GM18520 (cell line): ENCODE results near the gene PRPSAP1.

Experiments used
- ATAC-seq: cut with Tn5 transposase; IDR thresholded peaks from one replicate; pipeline ENCODE4 v1.9.1; 2021; ENCODE audit not compliant: unreplicated experiment

Gene PRPSAP1

DNA sequence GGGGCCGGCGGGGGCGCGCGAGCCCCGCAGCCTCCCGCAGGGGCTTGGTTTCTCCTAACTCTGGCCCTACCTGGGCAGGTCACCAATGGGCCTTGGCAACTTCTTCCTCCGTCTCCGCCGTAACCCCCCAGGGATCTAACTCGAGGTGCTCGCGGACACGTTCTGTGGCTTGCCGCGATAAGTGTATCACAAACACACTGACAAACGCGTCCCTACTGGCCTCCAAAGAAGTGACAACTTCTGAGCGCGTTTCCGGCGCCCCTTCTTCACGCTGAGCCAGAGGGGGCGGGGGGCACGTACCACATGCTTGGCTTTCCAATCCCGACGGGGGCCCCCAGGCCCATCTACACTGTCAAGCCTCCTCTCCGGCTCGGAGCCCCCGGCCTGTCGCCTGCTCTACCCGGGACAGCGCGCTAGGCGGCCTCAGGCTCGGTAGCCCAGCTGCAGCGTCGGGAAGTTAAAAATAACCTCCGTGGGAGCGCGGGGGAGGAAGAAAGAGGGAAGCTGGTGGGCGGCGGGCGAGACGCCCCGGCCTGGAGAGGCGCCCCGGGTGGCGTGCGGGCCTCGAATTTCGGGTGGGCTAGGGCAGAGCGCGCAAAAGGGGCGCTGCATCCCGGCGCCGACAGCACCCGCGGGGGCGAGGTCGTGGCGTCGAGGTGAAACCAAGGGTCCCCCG is 30.0 kb upstream of the PRPSAP1 start:
- no peak for ATAC-seq

DNA sequence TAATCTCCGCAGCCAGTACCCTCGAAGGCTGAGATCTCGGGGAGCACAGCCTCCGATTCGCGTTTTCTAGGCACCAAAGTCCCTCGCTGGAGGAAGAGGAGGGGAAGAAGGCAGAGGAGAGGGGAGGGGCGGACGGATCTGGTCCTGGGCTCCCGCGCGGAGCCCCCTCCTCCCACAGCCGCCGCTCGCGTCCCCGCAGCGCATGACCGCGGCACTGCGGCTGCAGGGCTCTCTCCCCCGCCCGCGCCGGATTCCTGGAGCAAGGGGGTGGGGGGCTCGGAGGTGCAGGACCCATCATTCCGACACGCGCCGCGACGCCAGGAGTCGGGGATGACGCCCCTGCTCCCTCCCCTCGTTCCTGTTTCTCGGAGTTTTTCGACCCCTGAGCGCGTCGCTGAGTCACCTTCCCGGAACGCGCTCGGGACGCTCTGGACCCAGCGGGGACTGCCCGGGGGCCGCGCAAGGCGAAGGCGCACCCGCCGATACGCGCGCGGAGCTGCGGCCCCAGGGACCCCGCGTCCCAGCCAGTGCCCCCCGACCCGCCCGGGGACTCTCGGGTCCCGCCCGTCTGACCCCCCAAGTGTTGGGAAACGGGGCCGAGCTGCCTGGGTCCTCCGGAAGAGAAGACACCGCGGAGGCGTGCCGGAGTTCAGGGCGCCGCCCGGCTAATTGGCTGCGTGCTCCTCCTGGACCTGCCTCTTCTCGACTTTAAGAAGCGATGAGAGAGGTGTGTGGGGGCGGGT is 29.3 kb upstream of the PRPSAP1 start:
- ATAC-seq = no peak

- ATAC-seq = no peak
Measured at GRCh38 chr17:76382351-76382802, 28.7 kb upstream of the PRPSAP1 start.

DNA sequence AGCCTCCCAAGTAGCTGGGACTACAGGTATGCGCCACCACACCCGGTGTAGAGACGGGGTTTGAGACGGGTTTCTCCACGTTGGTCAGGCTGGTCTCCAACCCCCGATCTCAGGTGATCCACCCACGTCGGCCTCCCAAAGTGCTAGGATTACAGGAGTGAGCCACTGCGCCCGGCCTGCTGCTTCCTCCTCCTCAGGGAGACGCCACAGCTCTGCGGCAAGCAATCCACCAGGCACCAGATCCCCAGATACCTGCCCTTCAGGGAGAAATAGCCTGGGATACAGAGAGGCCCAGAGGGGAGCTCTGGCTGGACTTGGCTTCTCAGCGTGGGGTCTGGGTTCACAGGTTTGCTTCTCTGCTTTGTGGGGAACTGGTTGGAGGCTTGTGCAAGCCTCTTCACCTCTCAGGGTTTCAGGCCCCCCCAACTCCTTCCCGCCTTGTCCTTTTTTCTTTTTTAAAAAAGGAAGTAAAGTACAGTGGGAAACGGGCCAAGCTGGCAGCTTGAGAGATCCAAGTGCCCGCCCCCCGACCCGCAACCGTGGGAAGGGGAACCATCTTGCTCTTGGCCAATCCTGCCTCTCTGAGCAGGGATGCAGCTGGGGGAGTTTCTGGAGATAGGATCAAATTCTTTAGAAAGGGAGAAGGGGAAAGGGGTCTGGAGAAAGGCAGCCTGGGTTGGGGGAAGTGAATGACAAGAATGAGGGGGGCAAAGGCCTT is 28.1 kb upstream of the PRPSAP1 start:
- no peak for ATAC-seq

DNA sequence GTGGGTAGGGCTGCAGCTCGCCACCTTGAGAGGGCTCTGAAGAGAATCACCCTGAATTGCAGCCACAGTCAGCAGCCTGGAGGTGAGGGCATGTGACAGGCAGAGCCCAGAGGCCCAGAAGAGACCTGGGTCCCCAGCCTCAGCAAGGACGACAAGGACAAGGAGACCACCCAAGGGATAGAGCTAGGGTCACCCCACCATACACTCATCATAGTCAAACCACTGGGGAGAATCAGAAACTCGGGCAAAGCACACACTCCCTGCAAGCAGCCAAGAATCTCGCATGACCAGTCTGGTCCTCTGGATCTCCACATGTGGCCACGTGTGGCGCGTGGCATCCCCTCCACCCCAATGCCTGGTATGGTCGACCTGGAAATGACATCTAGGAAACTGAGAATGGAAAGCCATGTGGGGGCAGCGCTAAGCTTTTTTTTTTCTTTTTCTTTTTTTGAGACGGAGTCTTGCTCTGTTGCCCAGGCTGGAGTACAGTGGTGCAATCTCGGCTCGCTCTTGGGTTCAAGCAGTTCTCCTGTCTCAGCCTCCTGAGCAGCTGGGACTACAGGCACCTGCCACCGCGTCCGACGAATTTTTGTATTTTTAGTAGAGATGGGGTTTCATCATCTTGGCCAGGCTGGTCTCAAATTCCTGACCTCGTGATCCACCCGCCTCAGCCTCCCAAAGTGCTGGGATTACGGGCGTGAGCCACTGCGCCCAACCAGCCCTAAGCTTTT is 26.1 kb upstream of the PRPSAP1 start:
- no peak for ATAC-seq

DNA sequence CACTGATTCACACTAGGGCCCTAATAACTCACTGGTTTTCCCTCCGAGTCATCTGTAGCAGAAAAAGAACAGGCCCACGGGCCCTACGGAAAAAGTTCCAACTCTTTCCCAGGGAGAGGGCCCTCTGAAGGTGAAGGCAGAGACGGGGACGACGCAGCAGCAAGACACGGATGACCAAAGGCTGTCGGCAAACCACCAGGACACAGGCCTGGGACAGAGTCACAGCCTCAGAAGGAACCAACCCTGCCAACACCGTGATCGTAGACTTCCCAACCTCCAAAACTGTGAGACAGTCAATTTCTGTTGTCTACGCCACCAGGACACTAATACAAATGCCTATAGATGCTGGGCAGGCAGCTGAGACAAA is 25.5 kb upstream of the PRPSAP1 start:
- ATAC-seq = no peak

DNA sequence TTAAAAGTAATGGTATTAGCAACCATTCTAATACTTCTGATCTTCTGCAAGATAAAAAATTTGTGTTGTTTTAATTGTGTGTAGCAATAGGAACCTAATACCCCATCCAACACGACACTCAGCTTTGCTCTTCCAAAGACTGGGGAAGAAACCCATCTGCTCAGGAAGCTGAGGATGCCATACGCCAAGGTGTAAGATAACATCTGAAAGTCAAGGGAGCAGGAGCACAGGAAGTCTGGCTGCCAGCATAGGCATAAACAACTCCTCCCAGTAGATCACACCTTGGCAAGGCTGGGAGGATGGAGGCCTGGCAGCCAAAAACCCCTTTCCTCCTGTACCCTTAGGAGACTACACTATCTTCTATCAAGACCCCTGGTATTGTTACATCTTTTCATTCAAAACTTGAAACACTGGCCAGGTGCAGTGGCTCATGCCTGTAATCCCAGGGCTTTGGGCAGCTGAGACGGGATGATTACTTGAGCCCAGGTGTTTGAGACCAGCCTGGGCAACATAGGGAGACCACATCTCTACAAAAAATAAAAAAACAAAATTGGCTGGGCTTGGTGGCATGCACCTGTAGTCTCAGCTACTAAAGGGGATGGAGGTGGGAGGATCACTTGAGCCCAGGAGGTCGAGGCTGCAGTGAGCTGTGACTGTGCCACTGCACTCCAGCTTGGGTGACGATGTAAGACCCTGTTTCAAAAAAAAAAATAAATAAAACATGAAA is 25.0 kb upstream of the PRPSAP1 start:
- no peak for ATAC-seq

GRCh38 chr17:76376318-76377133 is 22.8 kb upstream of the PRPSAP1 start:
- ATAC-seq = no peak

GRCh38 chr17:76371656-76372628 is 18.2 kb upstream of the PRPSAP1 start:
- no peak for ATAC-seq

DNA sequence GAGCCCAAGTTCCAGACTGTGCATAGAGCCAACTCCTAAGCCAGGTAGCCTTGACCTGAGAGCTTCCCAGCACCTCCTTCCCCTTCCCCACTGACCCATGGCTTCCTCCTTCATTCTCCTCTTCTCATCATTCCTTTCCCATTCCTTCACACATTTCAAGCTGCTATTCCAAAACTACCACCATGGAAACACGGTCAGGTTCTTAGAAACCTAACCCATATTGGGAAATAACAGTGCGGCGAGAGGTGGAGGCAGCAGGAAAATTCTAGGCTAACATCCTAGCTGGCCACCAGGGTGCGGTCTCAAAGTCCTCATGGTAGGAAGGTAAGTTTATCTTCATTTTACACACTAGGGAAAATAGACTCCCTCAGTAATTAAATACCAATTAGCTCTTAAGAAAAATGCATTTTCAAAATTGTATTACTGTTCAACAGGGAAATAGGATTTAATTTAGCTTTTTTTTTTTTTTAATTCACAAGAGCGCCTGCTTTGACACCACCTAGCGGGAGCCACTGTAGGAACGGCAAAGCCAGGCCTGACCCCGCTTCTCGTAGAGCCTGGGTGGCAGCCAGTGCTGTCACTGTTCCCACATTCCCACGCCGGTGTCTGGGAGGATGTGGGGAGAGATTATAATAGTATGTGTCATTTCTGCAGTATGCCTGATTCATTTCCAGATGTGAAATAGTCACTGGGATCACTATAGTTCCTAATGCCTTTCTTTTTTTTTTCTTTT is 16.7 kb upstream of the PRPSAP1 start:
- ATAC-seq = no peak

DNA sequence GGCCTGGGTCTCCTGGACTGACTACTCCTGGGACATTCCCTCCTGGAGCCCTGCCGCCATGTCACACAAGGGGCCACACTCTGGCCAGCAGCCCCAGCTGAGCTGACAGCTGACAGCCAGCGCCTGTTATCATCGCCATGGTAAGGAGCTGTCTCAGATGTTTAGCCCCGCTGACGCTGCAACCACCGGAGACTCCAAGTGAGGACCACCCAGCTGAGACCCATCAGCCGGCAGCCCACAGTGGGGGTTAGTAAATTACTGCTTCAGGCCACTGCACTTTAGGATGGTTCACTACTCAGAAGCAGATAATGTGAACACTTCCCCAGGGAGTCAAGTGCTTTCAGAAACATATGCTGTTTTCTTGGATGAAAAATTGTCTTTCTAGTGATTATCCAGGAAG is 16.1 kb upstream of the PRPSAP1 start:
- ATAC-seq = no peak

DNA sequence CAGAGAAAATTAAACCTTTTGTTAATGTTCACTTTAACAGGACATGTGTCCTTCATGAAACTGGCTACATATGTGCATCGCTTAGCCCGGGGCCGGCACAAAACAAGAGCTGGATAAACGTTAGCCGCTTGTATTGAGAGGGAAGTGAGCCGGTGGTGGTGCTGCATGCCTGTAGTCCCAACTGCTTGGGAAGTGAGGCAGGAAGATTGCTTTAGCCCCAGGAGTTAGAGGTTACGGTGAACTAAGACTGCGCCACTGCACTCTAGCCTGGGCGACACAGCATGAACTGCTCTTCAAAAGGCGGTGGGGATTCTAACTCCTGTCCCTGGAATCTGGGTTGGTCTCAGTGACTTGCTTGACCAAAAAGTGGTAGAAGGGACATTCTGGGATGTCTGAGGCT is 15.7 kb upstream of the PRPSAP1 start:
- ATAC-seq = no peak

- ATAC-seq = no peak
Measured at GRCh38 chr17:76368545-76368944, 14.8 kb upstream of the PRPSAP1 start.

DNA sequence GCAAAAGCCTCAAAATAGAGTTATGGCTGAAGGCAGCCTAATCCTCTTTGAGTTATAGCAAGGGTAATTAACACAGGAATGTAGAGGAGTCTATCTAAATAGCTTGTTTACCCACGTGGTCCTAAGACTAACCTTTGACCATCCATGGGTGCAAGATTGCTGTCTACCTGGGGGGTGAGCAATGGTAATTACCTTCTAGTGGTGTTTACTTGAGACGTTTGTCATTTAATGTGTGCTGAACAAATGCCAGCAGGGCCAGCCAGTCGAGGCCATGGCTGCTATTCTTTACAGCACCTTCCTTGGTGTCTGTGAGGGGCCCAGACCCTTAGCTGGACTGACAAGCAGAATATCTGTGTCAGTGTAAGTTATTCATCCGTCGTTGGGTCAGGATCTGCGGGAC is 13.9 kb upstream of the PRPSAP1 start:
- no peak for ATAC-seq

DNA sequence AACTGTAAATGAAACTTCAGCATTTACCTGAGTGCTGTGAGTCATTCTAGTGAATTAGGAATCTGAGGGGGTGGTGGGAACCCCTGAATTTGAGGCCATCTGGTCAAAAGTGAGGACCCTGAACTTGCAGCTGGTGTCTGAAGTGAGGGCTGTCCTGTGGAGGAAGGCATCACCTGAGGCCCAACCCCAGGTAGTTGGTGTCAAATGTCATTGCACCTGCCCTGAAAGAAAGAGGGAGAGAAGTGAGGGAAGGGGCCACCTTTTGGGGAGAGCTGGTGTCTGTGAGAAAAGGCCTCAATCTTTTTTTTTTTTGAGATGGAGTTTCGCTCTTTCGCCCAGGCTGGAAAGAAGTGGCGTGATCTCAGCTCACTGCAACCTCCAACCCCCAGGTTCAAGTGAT is 12.5 kb upstream of the PRPSAP1 start:
- ATAC-seq = no peak

- no peak for ATAC-seq
Measured at GRCh38 chr17:76365256-76365903, 11.7 kb upstream of the PRPSAP1 start.

- ATAC-seq = no peak
Measured at GRCh38 chr17:76363107-76363842, 9.6 kb upstream of the PRPSAP1 start.
